A673 (cell line): Measurements from ENCODE around the gene SLC8A2. TPM values are rescaled to one million over a fixed set of nuclear protein-coding genes. Genes with fewer than 3 reads are reported as not detected.

Experiments
- BruUV-seq: library from RNA; stranded (reverse); fragments of 400-500 nt; replicated peaks from 2 replicates; lab custom pipeline; 2021; lab: Mats Ljungman, UMichigan
- CTCF ChIA-PET: fragments of 300-600 bp; sonication (Branson Sonifier 250); formaldehyde crosslinking; loops from one replicate; lab custom pipeline; 2022; ENCODE audit warnings: antibody characterized with exemption; lab: Charles Lee
- POLR2A ChIA-PET: fragments of 300-600 bp; sonication (Branson Sonifier 250); formaldehyde crosslinking; loops from one replicate; lab custom pipeline; 2022; ENCODE audit warnings: antibody characterized with exemption; ENCODE audit not compliant: low non-redundant PET; lab: Charles Lee
- DNase-seq: peaks from one replicate; pipeline ENCODE4 v3.0.0-alpha.2; 2015; ENCODE audit warnings: low spot score
- H3K27ac ChIP-seq: fragments of 200-600 bp; sonication (generic); 2 replicates; pipeline ENCODE4 v1.5.1; 2016; ENCODE audit warnings: mixed run types, low read depth, mild to moderate bottlenecking, mixed read lengths, antibody characterized with exemption, low read length; ENCODE audit not compliant: poor library complexity, severe bottlenecking
- H3K27me3 ChIP-seq: fragments of 200-600 bp; sonication (generic); replicated peaks from 2 replicates; pipeline ENCODE4 v1.6.1; 2017; ENCODE audit warnings: mixed run types, low read depth, mild to moderate bottlenecking, mixed read lengths, antibody characterized with exemption, low read length; ENCODE audit not compliant: insufficient read depth, poor library complexity
- H3K36me3 ChIP-seq: fragments of 200-600 bp; sonication (generic); 2 replicates; pipeline ENCODE4 v1.6.1; 2016; ENCODE audit warnings: mixed run types, mild to moderate bottlenecking, mixed read lengths, antibody characterized with exemption, low read length; ENCODE audit not compliant: insufficient read depth, poor library complexity, severe bottlenecking
- H3K4me1 ChIP-seq: fragments of 200-600 bp; sonication (generic); 2 replicates; pipeline ENCODE4 v1.6.1; 2017; ENCODE audit warnings: mixed run types, mild to moderate bottlenecking, mixed read lengths, antibody characterized with exemption, low read length; ENCODE audit not compliant: insufficient read depth, poor library complexity, severe bottlenecking
- H3K4me3 ChIP-seq: fragments of 200-600 bp; sonication (generic); 2 replicates; pipeline ENCODE4 v1.5.1; 2016; ENCODE audit warnings: low read depth, mixed run types, mild to moderate bottlenecking, mixed read lengths, low read length; ENCODE audit not compliant: poor library complexity, severe bottlenecking
- H3K9me3 ChIP-seq: fragments of 200-600 bp; sonication (generic); 2 replicates; pipeline ENCODE4 v1.6.1; 2016; ENCODE audit warnings: mixed run types, low read depth, mild to moderate bottlenecking, mixed read lengths, antibody characterized with exemption, low read length; ENCODE audit not compliant: poor library complexity, severe bottlenecking
- CTCF ChIP-seq: fragments of 300-800, 200-600 bp; sonication (generic); conservative IDR thresholded peaks from 2 replicates; pipeline ENCODE4 v1.5.1; 2017; ENCODE audit warnings: low read depth, mild to moderate bottlenecking, antibody characterized with exemption, low read length, moderate library complexity, mixed read lengths
- EZH2 ChIP-seq: fragments of 200-600 bp; sonication (generic); IDR thresholded peaks from 2 replicates; pipeline ENCODE4 v1.6.1; 2017; ENCODE audit warnings: borderline replicate concordance, low read depth, mild to moderate bottlenecking, mixed read lengths, antibody characterized with exemption, low read length; ENCODE audit not compliant: poor library complexity, severe bottlenecking
- intact Hi-C: fragments of 100-400 bp; cut with micrococcal nuclease; formaldehyde crosslinking; loops from one replicate; pipeline ENCODE4 v1.10.0; 2022; ENCODE audit not compliant: unreplicated experiment
- total RNA-seq: library from RNA; stranded (reverse); gene quantifications from 2 replicates; pipeline ENCODE4 v1.2.3, GENCODE V29; 2021

The SLC8A2 gene
- total RNA-seq, 1 experiment from 2014 or later: 3.2 TPM

- H3K9me3 ChIP-seq: no peaks in the 10 kb centered on the region
- no peak overlapping the region for H3K27ac ChIP-seq
- H3K4me3 ChIP-seq: no peak overlapping the region
- peaks cover 5% of the 10 kb centered on the region for H3K36me3 ChIP-seq
- TF ChIP-seq EZH2: no peak
- ChIA-PET CTCF (no interaction called here), POLR2A (no interaction called here)
- H3K4me1 ChIP-seq: no peaks in the 10 kb centered on the region
- no peaks in the 10 kb centered on the region for H3K27me3 ChIP-seq
- no peak for DNase-seq
- intact Hi-C loops: no loop called here
- BruUV-seq: no TSS peak
Measured at GRCh38 chr19:47506459-47506858, 34.8 kb upstream of the SLC8A2 start.

GRCh38 chr19:47505506-47505905 is 33.8 kb upstream of the SLC8A2 start:
- H3K36me3 ChIP-seq: peaks cover 8% of the 10 kb centered on the region
- DNase-seq: no peak
- intact Hi-C loops: no loop called here
- ChIA-PET POLR2A (no interaction called here), CTCF (no interaction called here)
- H3K4me1 ChIP-seq: no peaks in the 10 kb centered on the region
- H3K9me3 ChIP-seq: no peaks in the 10 kb centered on the region
- BruUV-seq: no TSS peak
- H3K27ac ChIP-seq: no peak overlapping the region
- no peak overlapping the region for H3K4me3 ChIP-seq
- TF ChIP-seq EZH2 (no peak), CTCF (no peak)
- no peaks in the 10 kb centered on the region for H3K27me3 ChIP-seq

- TF ChIP-seq CTCF: no peak
- TF ChIP-seq EZH2: no peak
- intact Hi-C loops: no loop called here
- Histone ChIP-seq H3K36me3 (peaks cover 11% of the 10 kb centered on the region), H3K27me3 (no peaks in the 10 kb centered on the region), H3K4me1 (no peaks in the 10 kb centered on the region), H3K27ac (no peak overlapping the region), H3K4me3 (no peak overlapping the region), H3K9me3 (no peaks in the 10 kb centered on the region)
- ChIA-PET POLR2A (no interaction called here), CTCF (no interaction called here)
- DNase-seq: no peak
- BruUV-seq: no TSS peak
Measured at GRCh38 chr19:47503826-47504150, 32.1 kb upstream of the SLC8A2 start.

GRCh38 chr19:47503130-47503825 is 31.6 kb upstream of the SLC8A2 start:
- Histone ChIP-seq H3K27me3 (no peaks in the 10 kb centered on the region), H3K36me3 (peaks cover 11% of the 10 kb centered on the region), H3K9me3 (no peaks in the 10 kb centered on the region), H3K4me1 (no peaks in the 10 kb centered on the region), H3K4me3 (no peak overlapping the region), H3K27ac (no peak overlapping the region)
- no TSS peak for BruUV-seq
- TF ChIP-seq CTCF (no peak), EZH2 (no peak)
- POLR2A ChIA-PET: no interaction called here
- intact Hi-C loops: no loop called here
- CTCF ChIA-PET: no interaction called here
- no peak for DNase-seq
